Measurements from ENCODE around the gene CNDP1.

The CNDP1 gene

DNA sequence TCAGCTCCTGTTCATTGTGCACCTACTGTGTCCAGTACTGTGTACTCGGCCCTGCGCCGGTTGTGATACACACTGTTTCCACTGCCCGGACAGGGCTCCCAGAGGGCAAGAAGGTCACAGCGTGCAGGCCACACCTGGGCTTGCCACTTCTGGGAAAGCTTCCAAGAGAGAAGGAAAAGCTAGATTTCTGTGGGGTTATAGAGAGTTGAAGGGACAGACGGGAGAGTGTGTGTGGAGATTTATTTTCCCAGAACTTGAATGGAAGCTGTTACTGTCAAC is 3.8 kb upstream of the CNDP1 start:
- no peak for DNase-seq (ENCODE audit: extremely low spot score)
- ChIA-PET CTCF (interaction anchor here (0.9 to 1.4 kb wide), 3 partner anchors 9 to 26 kb away, joined by 3 to 4 read pairs (median 3); no protein-coding TSS in a partner anchor), POLR2A (no interaction called here)
- TF ChIP-seq, protein P1, sequence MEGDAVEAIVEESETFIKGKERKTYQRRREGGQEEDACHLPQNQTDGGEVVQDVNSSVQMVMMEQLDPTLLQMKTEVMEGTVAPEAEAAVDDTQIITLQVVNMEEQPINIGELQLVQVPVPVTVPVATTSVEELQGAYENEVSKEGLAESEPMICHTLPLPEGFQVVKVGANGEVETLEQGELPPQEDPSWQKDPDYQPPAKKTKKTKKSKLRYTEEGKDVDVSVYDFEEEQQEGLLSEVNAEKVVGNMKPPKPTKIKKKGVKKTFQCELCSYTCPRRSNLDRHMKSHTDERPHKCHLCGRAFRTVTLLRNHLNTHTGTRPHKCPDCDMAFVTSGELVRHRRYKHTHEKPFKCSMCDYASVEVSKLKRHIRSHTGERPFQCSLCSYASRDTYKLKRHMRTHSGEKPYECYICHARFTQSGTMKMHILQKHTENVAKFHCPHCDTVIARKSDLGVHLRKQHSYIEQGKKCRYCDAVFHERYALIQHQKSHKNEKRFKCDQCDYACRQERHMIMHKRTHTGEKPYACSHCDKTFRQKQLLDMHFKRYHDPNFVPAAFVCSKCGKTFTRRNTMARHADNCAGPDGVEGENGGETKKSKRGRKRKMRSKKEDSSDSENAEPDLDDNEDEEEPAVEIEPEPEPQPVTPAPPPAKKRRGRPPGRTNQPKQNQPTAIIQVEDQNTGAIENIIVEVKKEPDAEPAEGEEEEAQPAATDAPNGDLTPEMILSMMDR (IDR thresholded peaks at IDR 0.05; ENCODE audit: control extremely low read depth, extremely low read depth, low read depth, missing control alignments), result no peak

DNA sequence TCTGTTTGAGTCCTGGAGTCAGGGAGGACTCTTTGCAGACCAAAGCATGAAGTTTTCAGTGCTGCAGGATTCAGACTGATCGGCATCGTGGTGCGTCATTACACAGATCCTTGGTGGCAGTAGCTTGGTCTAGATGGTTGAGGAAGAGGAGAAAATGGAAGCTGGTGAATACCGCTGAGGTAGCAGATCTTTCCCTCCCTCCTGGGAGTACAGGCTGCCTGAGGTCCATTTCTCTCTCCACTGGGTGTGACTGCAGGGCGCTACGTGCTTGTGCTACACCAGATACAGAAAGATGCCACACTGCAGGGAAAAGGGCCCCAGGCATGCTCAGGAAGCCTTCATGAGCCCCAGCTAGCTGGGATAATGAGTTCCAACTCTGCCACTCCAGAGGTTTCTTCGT is 3.3 kb upstream of the CNDP1 start:
- CTCF ChIA-PET, result interaction anchor here (0.9 to 1.4 kb wide), 3 partner anchors 9 to 26 kb away, joined by 3 to 4 read pairs (median 3); no protein-coding TSS in a partner anchor
- DNase-seq (ENCODE audit: extremely low spot score), result no peak
- POLR2A ChIA-PET, result no interaction called here
- TF ChIP-seq, protein P1 (IDR thresholded peaks at IDR 0.05; ENCODE audit: control extremely low read depth, extremely low read depth, low read depth, missing control alignments), result no peak

DNA sequence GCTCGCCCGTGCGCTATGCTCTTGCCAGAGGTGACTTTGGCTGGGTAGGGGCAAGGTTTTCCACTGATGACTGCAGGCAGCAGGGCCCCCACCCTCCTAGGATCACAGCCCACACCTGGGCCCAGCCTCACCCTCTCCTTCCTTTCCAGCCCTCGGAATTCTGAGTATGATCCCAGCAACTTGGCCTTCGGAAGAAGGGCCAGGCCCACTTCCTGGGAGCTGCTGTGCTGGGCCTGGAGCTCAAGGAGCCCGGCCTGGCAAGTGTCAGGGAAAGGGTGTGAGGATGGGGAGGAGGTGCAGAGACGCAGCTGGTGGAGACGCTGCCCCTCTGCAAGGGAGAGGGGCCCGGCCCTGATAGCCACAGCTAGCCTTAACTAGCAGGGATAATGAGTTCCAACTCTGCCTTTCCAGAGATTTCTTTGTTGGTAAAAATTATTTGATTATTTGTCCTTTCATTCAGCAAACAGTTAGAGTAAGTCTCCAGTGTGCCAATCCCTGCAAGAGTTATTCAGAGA is 1.7 kb upstream of the CNDP1 start:
- ChIA-PET CTCF (no interaction called here), POLR2A (no interaction called here)
- TF ChIP-seq, protein P1 (IDR thresholded peaks at IDR 0.05; ENCODE audit: control extremely low read depth, extremely low read depth, low read depth, missing control alignments), result no peak
- DNase-seq (ENCODE audit: extremely low spot score), result no peak

DNA sequence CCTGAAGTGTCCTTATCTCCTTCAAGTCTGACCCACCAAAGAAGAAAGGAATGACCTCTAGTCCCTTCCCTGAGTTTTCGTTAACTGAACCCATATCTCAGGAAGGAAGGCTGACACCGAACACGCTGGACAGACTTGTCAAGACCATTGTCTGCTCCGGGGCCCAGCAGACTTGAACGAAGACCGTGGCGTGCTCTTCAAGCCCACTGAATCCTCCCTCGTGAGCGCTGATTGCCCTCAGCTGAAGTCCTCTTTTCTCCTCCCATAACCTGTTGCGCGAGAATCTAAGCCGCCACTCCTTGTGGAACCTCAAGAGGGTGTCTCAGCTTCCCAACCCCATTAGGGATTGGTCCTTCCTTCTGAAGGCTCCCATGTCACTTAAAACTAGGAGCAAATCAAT is 634 bp upstream of the CNDP1 start:
- CTCF ChIA-PET, result no interaction called here

DNA sequence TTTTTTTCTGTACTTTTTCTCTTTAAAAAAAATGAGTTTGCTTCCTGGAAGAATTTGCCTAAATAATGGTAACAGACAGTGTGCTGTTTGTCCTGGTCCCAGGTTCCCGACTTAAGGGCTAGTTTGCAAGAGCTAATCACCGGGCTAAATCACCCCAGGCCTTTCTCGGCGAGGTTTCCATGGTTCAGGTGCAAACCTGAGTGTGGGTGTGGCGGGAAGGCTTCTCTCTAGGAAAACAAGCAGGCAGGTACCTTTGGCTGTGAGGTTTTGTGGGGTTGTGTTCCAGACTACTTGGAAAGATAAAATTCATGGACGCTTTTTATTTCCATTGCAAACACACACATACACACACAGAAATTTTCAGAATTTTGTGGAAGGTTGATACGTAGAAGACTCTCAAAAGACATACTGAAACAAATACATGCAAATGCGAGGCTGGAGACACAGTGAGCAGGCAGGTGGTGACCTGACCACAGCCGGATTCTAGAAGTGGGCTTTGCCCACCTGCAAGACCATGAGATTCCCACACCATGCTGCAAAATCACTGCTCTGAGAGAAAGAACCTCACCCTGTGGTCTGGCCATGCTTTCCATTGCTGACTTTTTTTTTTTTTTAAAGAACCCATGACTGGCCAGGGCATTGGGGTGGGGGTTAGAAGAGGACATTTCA is 815 bp downstream of the CNDP1 start:
- ChIA-PET CTCF (no interaction called here), POLR2A (no interaction called here)
- TF ChIP-seq, protein P1 (IDR thresholded peaks at IDR 0.05; ENCODE audit: control extremely low read depth, extremely low read depth, low read depth, missing control alignments), result no peak
- no peak for DNase-seq (ENCODE audit: extremely low spot score)

More for the DNA sequence above, 634 bp upstream of the CNDP1 start:
- POLR2A ChIA-PET, result no interaction called here
- no peak for DNase-seq (ENCODE audit: extremely low spot score)
- TF ChIP-seq, protein P1 (IDR thresholded peaks at IDR 0.05; ENCODE audit: control extremely low read depth, extremely low read depth, low read depth, missing control alignments), result no peak

DNA sequence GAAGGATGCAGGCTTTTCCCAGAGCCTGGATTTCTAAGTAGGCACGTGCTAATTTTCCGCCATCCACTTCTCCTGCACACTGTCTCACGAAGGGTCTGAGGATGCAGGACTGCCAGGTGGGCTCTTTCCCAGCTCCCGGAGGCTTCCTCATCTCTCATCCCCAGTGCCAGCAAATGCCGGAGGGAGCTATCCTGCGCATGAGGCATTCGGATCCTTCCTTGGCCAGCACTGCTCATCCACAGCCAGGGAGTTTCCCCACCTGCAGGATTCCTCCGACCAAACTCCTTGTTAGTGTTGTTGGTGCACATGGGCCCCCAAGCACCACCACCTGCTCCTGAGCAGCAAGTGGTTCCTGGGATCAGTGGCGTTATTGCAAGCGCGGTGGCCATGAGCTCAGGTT is 5.0 kb downstream of the CNDP1 start:
- ChIA-PET POLR2A (no interaction called here), CTCF (interaction anchor here (1.4 to 1.7 kb wide), 2 partner anchors 9 to 12 kb away, joined by 3 to 5 read pairs; no protein-coding TSS in a partner anchor)
- no peak for DNase-seq (ENCODE audit: extremely low spot score)
- TF ChIP-seq, protein P1 (IDR thresholded peaks at IDR 0.05; ENCODE audit: control extremely low read depth, extremely low read depth, low read depth, missing control alignments), result no peak
